Urothelium cell line (cell line): ENCODE data around the gene ANKRD61.
"Not testable (repeated sequence)": the region's sequence is repeated elsewhere in the genome, so short reads cannot be mapped to it uniquely, and the experiment has no call there.

Source experiments
- DNase-seq: peaks from one replicate; pipeline ENCODE4 v3.0.0; 2011; ENCODE audit warnings: low spot score, mixed read lengths
- FAIRE-seq: peaks from 2 replicates; lab custom pipeline; 2011; peaks lifted over from hg19 to GRCh38; lab: Jason Lieb, UNC

The ANKRD61 gene

GRCh38 chr7:6028563-6028962 is 2.6 kb upstream of the ANKRD61 start:
- FAIRE-seq (no peak), DNase-seq (no peak)

GRCh38 chr7:6031567-6031966 is 391 bp downstream of the ANKRD61 start:
- FAIRE-seq: peak; percentile 67
- DNase-seq: no peak

DNA sequence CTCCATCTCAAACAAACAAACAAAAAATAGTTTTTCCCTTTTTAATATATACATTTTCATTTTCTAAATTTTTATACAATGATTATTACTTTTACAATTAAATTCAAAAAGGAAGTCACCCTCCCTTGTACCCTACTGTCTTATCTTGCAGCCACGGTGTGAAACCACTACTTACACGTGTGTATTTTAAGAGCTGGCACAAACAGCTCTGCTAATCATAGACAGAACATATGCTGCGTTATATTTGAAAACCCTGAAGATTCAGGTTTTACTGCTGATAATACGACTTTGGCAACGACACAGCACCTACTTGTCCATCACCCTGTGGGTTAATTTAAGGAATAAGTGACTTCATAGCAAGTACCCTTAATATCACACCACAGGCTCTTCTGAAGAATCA is 991 bp downstream of the ANKRD61 start:
- no peak for FAIRE-seq
- DNase-seq: no peak

DNA sequence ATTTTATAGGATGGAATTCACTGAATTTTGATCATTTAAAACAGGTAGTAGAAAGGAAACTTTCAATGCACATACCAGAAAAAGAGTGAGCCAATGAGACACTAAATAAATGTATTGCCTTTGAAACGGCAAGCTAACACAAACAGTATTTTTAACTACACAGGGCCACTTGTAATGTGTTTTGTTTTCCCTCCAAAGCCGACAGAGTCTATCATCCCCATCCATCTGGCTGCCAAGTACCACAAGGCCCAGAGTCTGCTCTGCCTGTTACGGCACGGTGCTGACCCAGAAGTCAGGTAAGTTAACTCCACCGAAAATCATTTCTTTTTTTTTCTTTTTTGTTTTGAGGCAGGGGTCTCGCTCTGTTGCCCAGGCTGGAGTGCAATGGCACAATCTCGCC is 1.5 kb downstream of the ANKRD61 start:
- DNase-seq (no peak), FAIRE-seq (no peak)

DNA sequence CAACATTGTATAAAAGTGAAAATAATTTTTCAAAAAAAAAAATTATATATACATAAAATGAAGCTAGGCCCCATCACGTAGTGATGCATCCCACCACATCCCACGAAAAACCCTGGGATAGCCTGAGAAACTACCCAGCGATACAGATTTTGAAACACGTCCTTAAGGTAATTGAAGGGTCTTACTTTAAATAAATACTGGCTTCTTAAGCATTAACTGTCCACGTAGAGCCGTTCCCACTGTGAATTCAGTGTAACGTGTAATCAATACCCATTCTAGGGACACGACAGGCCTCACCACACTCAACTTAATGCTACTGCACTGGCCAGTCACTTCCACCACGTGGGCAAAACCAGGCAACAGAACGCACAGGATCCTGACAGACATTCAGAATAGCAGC is 4.0 kb downstream of the ANKRD61 start:
- peak; percentile 96 for FAIRE-seq
- DNase-seq: no peak

- DNase-seq (no peak), FAIRE-seq (no peak)
Measured at GRCh38 chr7:6035686-6036085, 4.5 kb downstream of the ANKRD61 start.

DNA sequence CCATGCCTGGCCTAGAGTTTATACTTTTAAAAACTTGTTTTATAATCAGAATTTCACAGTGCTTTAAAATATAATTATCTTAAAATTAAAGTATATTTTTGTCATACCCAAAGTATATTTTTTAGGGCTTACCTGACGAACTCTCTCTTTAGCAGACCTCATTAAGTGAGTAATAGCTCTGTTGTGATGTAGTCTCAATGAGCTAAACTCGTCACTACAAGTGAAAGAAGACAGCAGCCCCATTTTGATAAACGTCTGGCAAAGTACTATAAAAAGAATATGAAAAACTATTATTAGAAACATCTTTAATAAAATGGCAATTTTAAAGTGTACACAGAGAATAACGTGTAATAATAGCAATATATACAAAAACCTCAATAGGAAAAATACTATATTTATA is 18.6 kb downstream of the ANKRD61 start:
- no peak for DNase-seq
- FAIRE-seq: no peak

DNA sequence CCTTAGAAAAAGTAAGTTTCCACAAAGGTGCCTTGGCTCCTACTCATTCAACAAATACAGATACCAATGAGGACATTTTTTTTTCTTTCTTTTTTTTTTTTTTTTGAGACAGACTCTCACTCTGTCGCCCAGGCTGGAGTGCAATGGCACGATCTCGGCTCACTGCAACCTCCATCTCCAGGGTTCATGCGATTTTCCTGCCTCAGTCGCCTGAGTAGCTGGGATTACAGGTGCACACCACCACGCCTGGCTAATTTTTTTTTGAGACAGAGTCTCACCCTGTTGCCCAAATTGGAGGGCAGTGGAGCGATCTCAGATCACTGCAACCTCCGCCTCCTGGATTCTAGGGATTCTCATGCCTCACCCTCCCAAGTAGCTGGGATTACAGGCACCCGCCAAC is 20.0 kb downstream of the ANKRD61 start:
- not testable (repeated sequence) for FAIRE-seq, DNase-seq

DNA sequence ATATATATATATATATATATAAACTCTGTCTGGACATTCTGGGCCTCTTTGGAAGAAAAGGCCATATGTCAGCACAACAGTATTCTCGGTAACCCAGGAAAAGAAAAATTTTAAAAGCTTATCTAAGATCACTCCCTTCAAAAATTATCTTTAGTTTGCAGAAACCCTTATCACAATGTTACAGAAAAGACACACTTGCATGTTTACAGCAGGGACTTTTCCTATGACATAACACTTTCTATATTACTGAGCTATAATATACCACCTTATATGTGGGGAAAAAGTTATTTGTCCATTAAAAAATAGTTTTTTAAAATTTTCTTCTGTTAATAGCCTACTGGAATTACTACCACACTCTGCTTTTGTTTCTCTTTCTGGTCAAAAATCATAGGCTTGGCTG is 25.4 kb downstream of the ANKRD61 start:
- FAIRE-seq: no peak
- DNase-seq: no peak

GRCh38 chr7:6057316-6058129 is 26.3 kb downstream of the ANKRD61 start:
- FAIRE-seq (no peak), DNase-seq (no peak)

DNA sequence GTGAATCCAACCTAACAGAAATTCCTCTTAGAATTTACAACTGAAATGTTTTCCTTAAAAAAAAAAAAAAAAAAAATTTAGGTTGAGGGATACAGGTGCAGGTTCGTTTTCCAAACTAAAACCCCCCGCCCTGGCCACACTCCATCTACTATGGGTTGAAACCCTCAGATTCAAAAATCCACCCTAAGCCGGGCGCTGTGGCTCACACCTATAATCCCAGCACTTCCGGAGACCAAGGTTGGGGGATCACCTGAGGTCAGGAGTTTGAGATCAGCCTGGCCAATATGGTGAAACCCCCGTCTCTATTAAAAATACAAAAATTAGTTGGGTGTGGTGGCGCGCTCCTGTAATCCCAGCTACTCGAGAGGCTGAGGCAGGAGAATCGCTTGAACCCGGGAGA is 28.8 kb downstream of the ANKRD61 start:
- FAIRE-seq, DNase-seq: not testable (repeated sequence)

- no peak for FAIRE-seq
Measured at GRCh38 chr7:6071406-6071805, 40.2 kb downstream of the ANKRD61 start.

GRCh38 chr7:6074612-6075380 is 43.6 kb downstream of the ANKRD61 start:
- DNase-seq (no peak), FAIRE-seq (peak; percentile 76)

More at GRCh38 chr7:6071406-6071805, 40.2 kb downstream of the ANKRD61 start:
- no peak for DNase-seq

GRCh38 chr7:6078548-6078947 is 47.4 kb downstream of the ANKRD61 start:
- FAIRE-seq (no peak), DNase-seq (no peak)

DNA sequence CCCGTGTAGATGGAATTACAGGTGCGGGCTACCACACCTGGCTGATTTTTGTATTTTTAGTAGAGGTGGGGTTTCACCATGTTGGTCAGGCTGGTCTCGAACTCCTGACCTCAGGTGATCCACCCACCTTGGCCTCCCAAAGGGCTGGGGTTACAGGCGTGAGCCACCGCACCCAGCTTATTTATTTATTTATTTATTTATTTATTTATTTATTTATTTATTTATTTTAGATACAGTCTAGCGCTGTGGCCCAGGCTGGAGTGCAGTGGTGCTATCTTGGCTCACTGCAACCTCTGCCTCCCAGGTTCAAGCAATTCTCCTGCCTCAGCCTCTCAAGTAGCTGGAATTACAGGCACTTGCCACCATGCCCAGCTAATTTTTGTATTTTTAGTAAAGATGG is 51.9 kb downstream of the ANKRD61 start:
- DNase-seq, FAIRE-seq: not testable (repeated sequence)
